Left renal cortex interstitium (tissue), 4 donors: Measurements from ENCODE around the gene PCSK5. TPM values are rescaled to one million over a fixed set of nuclear protein-coding genes. Genes with fewer than 3 reads are reported as not detected.
"Not testable (repeated sequence)": the region's sequence is repeated elsewhere in the genome, so short reads cannot be mapped to it uniquely, and the experiment has no call there.

ENCODE experiments used
- DNase-seq, 4 donors: peaks; one replicate each; pipeline ENCODE4 v3.0.0-alpha.2; 2013; ENCODE audit warnings: low read depth in 4 of 4, low spot score in 2 of 4, missing footprints in 1 of 4
- polyA plus RNA-seq, 4 donors: library from polyadenylated mRNA; unstranded; fragments of 120-200 nt; gene quantifications; one replicate each; pipeline ENCODE4 v1.2.1, GENCODE V29; 2013; ENCODE audit not compliant: insufficient read length in 4 of 4

PCSK5 gene
- polyA plus RNA-seq, 4 donors = 11.8 to 21.1 (median 14.7) TPM

DNA sequence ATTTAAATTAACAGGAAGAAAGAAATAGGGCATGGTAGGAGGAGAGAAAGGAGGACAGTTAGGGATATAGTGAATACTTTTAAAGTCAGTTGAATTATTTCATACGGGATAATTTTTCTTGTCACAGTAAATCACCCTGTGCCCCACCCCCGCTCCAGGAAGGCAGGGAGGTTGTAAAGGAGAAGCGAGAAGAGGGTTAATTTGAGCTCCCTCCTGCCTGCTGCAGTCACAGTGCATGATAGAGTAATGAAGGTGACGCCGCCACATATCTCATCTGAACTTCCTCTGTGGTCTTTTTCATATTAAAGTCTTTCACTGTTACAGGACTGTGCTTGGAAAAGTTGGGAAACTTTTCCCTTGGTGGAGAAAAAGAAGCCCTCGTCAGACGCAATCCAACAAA, 896 bp upstream of the PCSK5 start:
- no peak for DNase-seq

- peak in 2 of 4 donors; percentile 37 to 90 for DNase-seq
Measured at GRCh38 chr9:75889977-75890471, 449 bp upstream of the PCSK5 start.

DNA sequence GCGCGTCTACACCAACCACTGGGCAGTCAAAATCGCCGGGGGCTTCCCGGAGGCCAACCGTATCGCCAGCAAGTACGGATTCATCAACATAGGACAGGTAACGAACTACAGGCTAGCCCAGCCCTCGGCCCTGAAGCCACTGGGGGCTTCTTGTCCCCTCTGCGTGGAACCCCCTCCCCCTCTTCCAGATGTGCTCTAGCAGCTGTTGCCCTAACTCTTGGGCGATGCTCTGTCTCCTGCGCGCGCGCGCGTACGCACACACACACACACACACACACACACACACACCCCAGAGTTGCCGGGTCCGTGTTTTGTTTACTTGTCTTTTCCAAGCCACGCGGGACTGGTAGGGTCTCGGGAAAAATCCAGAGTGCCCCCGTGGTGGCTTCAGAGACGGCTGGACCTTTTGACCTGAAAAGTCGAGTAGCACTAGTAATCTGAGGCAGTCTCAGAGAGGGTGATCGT, 836 bp downstream of the PCSK5 start:
- peak in 3 of 4 donors; percentile 44 to 70 (median 69) for DNase-seq

- DNase-seq = peak in 1 of 4 donors; percentile 40
Measured at GRCh38 chr9:75891771-75892215, 1.3 kb downstream of the PCSK5 start.

DNA sequence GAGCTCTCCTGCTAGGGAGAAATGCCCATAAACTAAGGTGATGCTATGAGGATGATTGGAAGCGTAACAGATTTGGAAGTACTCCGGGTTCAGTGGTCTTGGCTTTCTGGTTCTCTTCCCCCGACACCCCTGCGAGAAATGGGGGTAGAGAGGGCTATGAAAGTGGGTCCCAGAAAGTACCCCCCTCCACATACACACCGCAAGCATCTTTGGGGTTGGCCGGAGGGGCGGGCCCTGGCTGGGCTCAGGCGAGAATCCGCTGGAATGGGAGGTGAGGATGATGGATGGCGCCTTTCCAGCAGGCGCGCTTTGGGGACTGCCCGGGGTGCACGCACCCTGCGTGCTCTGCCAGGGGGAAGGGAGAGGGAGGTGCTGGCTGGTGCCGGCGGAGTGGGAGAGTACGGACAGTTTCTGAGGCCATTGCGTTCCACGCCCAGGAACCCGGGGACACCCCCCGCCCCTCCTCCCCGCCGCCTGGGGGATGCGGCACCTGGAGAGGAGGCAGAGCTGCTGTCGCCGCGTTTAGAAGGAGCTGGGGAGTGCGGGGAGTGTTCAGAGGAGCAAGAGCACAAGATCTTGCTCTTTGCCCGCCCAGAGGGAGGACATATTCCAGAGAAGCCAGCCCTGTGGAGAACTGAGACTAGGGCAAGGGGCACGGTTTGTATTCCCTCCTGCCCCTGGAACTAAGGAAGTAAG, 1.9 kb downstream of the PCSK5 start:
- DNase-seq = no peak

DNA sequence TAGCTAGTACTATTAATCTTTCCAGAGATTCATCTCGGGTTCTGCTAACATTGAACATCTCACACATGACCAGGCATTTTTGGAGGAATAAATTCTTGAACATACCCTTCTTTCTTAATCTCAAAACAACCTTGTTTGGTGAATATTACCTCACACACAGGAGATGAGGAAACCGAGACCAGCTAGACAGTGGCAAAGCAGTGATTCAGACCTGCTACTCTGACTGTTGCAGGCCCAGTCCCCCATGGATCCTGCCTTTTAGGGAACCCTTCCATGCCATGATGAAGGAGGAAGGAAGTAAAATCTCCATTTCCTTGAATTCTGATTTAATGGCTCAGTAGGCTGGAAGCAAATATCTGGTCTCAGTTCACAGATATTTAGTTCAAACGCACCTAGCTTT, 2.6 kb downstream of the PCSK5 start:
- DNase-seq = no peak

DNA sequence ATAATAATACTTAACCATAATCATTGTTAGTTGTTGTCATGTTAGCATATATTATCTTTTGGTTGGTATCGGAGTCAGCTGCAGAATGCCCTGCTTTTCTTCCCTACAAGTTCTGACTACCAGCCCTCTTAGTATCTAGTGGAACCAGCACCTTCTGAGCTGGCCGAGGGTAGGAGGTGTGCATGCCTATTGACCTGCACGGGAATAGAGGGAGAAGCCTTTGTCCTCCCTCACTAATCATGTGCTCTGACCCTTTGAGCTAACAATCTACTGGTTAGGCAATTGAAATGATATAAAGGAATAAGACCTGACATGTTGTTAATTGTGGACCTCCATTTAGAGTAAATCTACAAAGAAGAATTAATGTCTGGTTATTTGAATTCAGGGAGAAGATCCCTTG, 4.1 kb downstream of the PCSK5 start:
- no peak for DNase-seq

- no peak for DNase-seq
Measured at GRCh38 chr9:75895112-75895511, 4.6 kb downstream of the PCSK5 start.

GRCh38 chr9:75896193-75896592, 5.7 kb downstream of the PCSK5 start:
- DNase-seq = no peak

DNA sequence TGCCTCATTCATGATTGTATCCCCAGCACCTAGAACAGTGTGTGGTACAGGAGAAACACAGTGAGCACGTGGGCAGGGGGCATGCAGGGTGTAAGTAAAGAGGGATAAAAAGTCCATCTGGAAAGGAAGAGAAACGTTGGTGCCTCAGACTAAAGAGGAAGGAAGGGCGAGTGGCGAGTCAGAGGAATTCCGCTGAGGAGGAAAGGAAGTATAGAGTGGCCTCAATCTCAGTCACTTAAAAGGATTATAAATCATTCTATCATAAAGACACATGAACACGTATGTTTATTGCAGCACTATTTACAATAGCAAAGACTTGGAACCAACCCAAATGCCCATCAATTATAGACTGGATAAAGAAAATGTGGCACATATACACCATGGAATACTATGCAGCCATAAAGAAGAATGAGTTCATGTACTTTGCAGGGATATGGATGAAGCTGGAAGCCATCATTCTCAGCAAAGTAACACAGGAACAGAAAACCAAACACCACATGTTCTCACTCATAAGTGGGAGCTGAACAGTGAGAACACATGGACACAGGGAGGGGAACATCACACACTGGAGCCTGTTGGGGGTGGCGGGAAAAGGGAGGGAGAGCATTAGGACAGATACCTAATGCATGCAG, 10.5 kb downstream of the PCSK5 start:
- DNase-seq = not testable (repeated sequence)

GRCh38 chr9:75903785-75904360, 13.4 kb downstream of the PCSK5 start:
- no peak for DNase-seq

DNA sequence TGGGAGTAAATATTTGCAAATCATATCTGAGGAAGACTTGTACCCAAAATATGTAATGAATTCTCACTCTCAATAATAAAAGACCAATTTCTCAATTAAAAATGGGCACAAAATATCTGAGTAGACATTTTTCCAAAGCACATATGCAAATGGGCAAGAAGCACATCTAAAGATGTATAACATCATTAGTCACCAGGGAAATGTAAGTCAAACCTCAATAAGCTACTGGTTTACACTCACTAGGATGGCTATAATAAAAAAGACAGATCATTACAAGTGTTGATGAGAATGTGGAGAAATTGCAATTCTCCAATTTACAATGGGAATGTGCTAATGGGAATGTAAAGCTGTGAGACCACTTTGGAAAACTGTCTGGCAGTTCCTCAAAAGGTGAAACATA, 13.9 kb downstream of the PCSK5 start:
- no peak for DNase-seq

- no peak for DNase-seq
Measured at GRCh38 chr9:75906531-75906930, 16.1 kb downstream of the PCSK5 start.

DNA sequence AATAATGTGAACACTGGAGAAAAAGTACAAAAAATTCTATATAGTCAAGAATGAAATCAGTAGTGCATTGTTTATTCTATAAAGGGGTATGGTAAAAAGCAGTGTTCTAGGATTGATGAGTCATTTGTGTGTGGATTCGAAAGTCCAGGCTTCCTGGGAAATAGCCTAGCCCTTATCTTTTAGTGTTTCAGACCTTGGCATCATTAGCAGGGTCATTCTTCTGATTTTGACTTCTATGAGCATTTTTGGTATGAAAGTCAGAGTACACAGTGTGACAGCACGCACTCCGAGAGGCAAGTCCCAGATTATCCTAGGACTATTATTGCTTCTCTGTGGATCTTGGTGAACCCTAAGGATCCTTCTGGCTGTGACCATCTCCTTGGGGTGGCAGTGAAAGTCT, 16.9 kb downstream of the PCSK5 start:
- DNase-seq = no peak

- no peak for DNase-seq
Measured at GRCh38 chr9:75907923-75908322, 17.4 kb downstream of the PCSK5 start.

- no peak for DNase-seq
Measured at GRCh38 chr9:75909776-75910175, 19.3 kb downstream of the PCSK5 start.

DNA sequence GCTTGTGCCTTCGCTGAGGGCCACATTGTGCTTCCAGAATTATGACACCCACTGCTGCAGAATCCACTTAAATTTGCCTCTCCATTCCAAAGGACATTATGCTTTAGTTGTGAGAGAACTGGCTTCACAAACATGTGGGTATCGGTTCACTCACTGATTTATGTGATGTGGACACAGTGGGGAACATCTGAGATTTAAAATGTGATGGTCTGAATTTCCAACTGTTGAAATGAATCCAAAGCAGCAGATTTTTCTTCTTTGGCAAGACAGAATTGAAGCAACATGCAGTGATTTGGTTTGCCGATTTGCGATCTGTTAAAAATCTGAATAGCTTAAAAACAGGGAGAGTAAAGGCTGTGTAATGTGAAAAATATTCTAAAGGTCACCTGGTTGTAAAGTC, 20.3 kb downstream of the PCSK5 start:
- DNase-seq = no peak

GRCh38 chr9:75911390-75911789, 20.9 kb downstream of the PCSK5 start:
- DNase-seq = no peak

DNA sequence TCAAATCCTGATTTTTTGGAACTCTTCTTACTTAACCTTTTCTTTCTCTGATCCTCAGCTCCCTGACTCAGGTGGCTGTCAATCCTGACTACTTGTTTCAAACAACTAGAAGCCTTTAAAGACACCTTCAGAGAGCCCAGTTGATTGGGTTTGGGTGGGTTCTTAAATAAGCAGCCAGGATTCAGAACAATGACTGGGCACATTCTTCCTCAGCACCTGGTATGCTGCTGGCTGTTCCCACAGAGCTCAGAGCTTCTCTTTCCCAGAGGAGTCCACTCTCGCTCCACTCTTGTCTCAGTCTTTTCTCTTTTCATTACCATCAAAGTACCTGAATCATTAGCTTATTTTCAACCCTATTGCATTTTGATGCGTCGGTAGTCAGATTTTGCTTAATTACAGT, 22.5 kb downstream of the PCSK5 start:
- no peak for DNase-seq

GRCh38 chr9:75914002-75914401, 23.5 kb downstream of the PCSK5 start:
- no peak for DNase-seq

GRCh38 chr9:75914883-75915452, 24.5 kb downstream of the PCSK5 start:
- no peak for DNase-seq
